Renal pelvis (tissue), 4 donors: ENCODE measurements around the gene PSEN1. TPM values are rescaled to one million over a fixed set of nuclear protein-coding genes. Genes with fewer than 3 reads are reported as not detected.

ENCODE experiments used
- DNase-seq: peaks from one replicate; pipeline ENCODE4 v3.0.0-alpha.2; 2013
- polyA plus RNA-seq, 3 donors: library from polyadenylated mRNA; unstranded; fragments of 120-200 nt; gene quantifications; one replicate each; pipeline ENCODE4 v1.2.1, GENCODE V29; 2013; ENCODE audit not compliant: insufficient read length in 3 of 3

PSEN1 gene
- polyA plus RNA-seq, 3 donors, result 65.7 to 74.4 (median 65.8) TPM

DNA sequence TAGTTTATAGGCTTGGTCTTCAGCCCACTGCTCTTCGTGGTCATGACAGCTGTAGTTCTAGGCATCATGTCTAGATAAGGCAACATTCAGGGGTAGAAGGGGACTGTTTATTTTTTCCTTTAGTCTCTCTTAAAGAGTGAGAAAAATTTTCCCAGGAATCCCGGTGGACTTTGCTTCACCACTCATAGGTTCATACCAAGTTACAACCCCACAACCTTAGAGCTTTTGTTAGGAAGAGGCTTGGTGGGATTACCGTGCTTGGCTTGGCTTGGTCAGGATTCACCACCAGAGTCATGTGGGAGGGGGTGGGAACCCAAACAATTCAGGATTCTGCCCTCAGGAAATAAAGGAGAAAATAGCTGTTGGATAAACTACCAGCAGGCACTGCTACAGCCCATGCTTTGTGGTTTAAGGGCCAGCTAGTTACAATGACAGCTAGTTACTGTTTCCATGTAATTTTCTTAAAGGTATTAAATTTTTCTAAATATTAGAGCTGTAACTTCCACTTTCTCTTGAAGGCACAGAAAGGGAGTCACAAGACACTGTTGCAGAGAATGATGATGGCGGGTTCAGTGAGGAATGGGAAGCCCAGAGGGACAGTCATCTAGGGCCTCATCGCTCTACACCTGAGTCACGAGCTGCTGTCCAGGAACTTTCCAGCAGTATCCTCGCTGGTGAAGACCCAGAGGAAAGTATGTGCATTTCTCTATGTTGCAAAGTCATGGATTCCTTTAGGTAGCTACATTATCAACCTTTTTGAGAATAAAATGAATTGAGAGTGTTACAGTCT lies 75.1 kb downstream of the PSEN1 start:
- DNase-seq, result no peak

- DNase-seq, result no peak
Measured at GRCh38 chr14:73216030-73216429, 79.7 kb downstream of the PSEN1 start.

GRCh38 chr14:73217411-73217810 lies 81.1 kb downstream of the PSEN1 start:
- no peak for DNase-seq

GRCh38 chr14:73220061-73220460 lies 83.8 kb downstream of the PSEN1 start:
- no peak for DNase-seq

DNA sequence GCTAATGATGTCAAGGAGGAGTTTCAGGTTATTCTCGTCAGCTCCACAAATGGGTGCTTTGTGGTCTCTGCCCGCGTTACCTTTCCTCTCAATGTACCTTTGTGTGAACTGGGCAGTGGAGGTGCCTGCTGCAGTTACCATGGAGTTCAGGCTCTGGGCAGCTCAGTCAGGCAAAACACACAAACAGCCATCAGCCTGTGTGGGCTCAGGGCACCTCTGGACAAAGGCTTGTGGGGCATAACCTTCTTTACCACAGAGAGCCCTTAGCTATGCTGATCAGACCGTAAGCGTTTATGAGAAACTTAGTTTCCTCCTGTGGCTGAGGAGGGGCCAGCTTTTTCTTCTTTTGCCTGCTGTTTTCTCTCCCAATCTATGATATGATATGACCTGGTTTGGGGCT lies 84.3 kb downstream of the PSEN1 start:
- DNase-seq, result no peak

DNA sequence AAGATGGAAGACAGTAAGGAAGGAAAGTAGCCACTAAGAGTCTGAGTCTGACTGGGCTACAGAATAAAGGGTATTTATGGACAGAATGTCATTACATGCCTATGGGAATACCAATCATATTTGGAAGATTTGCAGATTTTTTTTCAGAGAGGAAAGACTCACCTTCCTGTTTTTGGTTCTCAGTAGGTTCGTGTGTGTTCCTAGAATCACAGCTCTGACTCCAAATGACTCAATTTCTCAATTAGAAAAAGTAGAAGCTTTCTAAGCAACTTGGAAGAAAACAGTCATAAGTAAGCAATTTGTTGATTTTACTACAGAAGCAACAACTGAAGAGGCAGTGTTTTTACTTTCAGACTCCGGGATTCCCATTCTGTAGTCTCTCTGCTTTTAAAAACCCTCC lies 85.6 kb downstream of the PSEN1 start:
- DNase-seq, result no peak

DNA sequence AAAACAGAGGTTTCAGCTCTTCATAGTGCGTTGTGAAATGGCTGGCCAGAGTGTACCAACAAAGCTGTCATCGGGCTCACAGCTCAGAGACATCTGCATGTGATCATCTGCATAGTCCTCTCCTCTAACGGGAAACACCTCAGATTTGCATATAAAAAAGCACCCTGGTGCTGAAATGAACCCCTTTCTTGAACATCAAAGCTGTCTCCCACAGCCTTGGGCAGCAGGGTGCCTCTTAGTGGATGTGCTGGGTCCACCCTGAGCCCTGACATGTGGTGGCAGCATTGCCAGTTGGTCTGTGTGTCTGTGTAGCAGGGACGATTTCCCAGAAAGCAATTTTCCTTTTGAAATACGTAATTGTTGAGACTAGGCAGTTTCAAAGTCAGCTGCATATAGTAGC lies 86.7 kb downstream of the PSEN1 start:
- DNase-seq, result no peak

DNA sequence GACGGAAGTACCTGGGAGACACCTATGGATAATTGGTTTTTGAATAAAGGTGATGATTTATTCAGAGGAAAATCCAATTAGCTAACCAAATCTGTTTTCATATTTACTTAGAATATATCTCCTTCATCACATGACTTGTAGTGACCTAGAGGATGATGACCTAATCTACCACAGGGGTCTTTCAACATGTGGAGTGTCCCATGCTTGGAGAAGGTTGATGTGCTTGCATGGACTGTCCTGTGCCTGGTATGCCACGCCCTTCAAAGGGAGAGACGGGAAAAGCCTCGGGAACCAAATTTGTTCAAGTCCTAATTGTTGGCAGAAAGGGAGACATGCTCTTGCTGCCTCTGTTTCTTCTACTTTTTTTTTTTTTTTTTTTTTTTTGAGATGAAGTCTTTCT lies 89.2 kb downstream of the PSEN1 start:
- no peak for DNase-seq

- DNase-seq, result no peak
Measured at GRCh38 chr14:73227812-73228781, 91.8 kb downstream of the PSEN1 start.

GRCh38 chr14:73230051-73230450 lies 93.7 kb downstream of the PSEN1 start:
- no peak for DNase-seq

- no peak for DNase-seq
Measured at GRCh38 chr14:73231981-73232851, 95.9 kb downstream of the PSEN1 start.

- DNase-seq, result no peak
Measured at GRCh38 chr14:73232984-73233383, 96.7 kb downstream of the PSEN1 start.

DNA sequence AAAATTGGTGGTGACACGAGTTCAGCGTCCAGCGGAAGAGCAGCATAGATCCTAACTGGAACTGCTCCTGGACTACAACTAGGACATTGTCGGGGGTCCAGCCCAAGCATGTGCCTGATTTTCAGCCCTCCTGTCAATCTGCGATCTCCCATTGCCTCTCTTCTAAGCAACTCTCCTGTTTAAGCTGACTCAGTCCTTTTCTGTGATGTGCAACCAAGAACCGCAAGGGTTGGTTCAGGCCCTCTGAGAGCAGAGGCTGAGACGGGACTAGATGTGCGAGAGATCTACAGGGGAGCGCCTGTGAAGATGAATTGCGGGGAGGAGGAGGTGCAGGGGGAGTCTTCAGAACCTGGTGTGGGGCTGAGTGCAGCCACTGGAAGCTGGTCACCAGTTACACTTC lies 97.3 kb downstream of the PSEN1 start:
- DNase-seq, result no peak

DNA sequence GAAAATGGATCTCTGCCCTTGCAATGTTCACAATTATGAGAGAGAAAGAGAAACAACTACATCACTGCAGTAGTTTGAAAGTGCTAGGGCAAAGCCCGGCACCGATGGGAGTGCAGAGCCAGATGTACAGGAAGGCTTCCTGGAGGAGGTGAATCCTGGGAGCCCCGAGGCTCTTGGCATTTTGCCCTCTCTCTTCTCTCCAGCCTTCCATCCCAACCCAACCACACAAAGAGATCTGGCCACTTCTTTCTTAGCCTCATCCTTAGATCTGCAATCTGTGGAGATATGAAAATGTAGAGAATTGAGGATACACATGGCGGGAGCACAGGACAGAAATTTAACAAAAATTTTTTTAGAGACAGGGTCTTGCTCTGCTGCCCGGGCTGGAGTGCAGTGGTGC lies 97.7 kb downstream of the PSEN1 start:
- DNase-seq, result no peak

DNA sequence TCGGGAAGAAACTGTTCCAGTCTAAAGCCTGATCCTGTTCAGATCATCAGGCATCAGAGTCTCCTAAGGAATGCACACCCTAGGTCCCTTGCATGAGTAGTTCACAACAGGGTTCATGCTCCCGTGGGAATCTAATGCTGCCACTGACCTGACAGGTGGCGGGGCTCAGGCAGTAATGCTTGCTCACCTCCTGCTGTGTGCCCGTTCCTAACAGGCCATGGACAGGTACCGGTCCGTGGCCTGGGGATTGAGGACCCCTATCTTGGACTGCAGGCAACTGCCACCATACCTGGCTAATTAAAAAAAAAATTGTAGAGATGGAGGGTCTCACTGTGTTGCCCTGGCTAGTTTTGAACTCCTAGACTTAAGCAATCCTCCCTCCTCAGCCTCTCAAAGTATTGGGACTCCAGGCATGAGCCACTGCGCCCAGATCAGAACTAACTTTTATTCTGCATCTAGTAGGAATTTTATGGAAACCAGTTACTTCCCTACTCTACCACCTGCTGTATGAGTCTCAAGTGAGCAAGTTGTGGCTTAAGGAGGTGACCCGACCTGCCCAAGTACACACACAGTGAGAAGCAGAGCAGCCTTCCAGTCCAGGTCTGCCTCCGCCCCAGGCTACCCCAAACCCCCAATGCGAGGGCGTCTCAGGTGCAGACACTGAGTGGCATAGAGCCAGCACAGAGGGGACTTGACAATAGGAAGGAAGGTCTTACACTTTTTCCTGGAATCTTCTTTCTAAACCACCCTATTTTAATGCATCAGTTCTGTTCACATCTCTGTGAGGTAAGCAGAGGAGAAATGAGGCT lies 98.5 kb downstream of the PSEN1 start:
- no peak for DNase-seq

GRCh38 chr14:73235531-73236155 lies 99.3 kb downstream of the PSEN1 start:
- peak; percentile 77 for DNase-seq

- no peak for DNase-seq
Measured at GRCh38 chr14:73236157-73236556, 99.8 kb downstream of the PSEN1 start.

GRCh38 chr14:73236752-73237218 lies 100.5 kb downstream of the PSEN1 start:
- DNase-seq, result no peak

GRCh38 chr14:73237219-73237785 lies 101.0 kb downstream of the PSEN1 start, which contains the start of gene PAPLN:
TSS of gene PAPLN (plus strand) at chr14:73237506. CDS start at chr14:73239779, 2,273 bp downstream.
- DNase-seq, result no peak
